Measurements from ENCODE around the gene FERMT3. TPM values are rescaled to one million over a fixed set of nuclear protein-coding genes. Genes with fewer than 3 reads are reported as not detected.
A peak's percentile ranks its signal among the peaks of the same experiment; 100 is the strongest.

The FERMT3 gene
- total and polyA plus RNA-seq, 2 of the 13 experiments (the other 11 are each of a cell fraction or from before 2014, with no cell fraction given), result 0.29 TPM; not detected in 1

- 0 out of 2 replicates have a peak, but pooled peaks have one; percentile 49 for TF ChIP-seq SNAPC2 (CRISPR knock-in tag; IDR thresholded peaks at IDR 0.05)
- no peak for TF ChIP-seq ATRX (CRISPR knock-in tag; IDR thresholded peaks at IDR 0.05; ENCODE audit: borderline replicate concordance)
- TF ChIP-seq KLF11 (CRISPR knock-in tag; IDR thresholded peaks at IDR 0.05), result no peak
- TF ChIP-seq ZSCAN31 (CRISPR knock-in tag; IDR thresholded peaks at IDR 0.05; ENCODE audit: low read depth), result no peak
- TF ChIP-seq ATAD3A (CRISPR knock-in tag; IDR thresholded peaks at IDR 0.05), result no peak
- TF ChIP-seq ZBTB33 (CRISPR knock-in tag; IDR thresholded peaks at IDR 0.05), result no peak
- no peak for TF ChIP-seq ZBTB49 (CRISPR knock-in tag; IDR thresholded peaks at IDR 0.05; ENCODE audit: borderline replicate concordance)
- TF ChIP-seq MIER2 (CRISPR knock-in tag; IDR thresholded peaks at IDR 0.05), result no peak
- peak; percentile 33; the same call in 1 of the 2 replicates for TF ChIP-seq ARID2 (CRISPR knock-in tag; IDR thresholded peaks at IDR 0.05; ENCODE audit: borderline replicate concordance)
- TF ChIP-seq GRHL1 (CRISPR knock-in tag; conservative IDR thresholded peaks at IDR 0.05), result no peak
- no peak for TF ChIP-seq ZBTB39 (CRISPR knock-in tag; IDR thresholded peaks at IDR 0.05)
- TF ChIP-seq ATF7 (IDR thresholded peaks at IDR 0.05), result no peak
- TF ChIP-seq ATF7 (CRISPR knock-in tag; IDR thresholded peaks at IDR 0.05), result no peak
- no peak for TF ChIP-seq ZUFSP (CRISPR knock-in tag; IDR thresholded peaks at IDR 0.05; ENCODE audit: borderline replicate concordance)
- peak; percentile 42; the same call in 1 of the 2 replicates for TF ChIP-seq KDM5B (CRISPR knock-in tag; IDR thresholded peaks at IDR 0.05; ENCODE audit: borderline replicate concordance)
- TF ChIP-seq ZNF556 (CRISPR knock-in tag; IDR thresholded peaks at IDR 0.05; ENCODE audit: borderline replicate concordance), result no peak
- TF ChIP-seq SCMH1 (CRISPR knock-in tag; IDR thresholded peaks at IDR 0.05; ENCODE audit: borderline replicate concordance), result no peak
- no peak for TF ChIP-seq ZBTB1 (CRISPR knock-in tag; IDR thresholded peaks at IDR 0.05; ENCODE audit: borderline replicate concordance)
- no peak for TF ChIP-seq MATR3 (CRISPR knock-in tag; IDR thresholded peaks at IDR 0.05)
Measured at GRCh38 chr11:64234647-64235379, 28.3 kb downstream of the FERMT3 start (continued).
